H54 (cell line): ENCODE data around the gene ARMC7.
"Not testable (repeated sequence)": the region's sequence is repeated elsewhere in the genome, so short reads cannot be mapped to it uniquely, and the experiment has no call there.

Experiments
- DNase-seq: peaks from one replicate; pipeline ENCODE4 v3.0.0; 2011; ENCODE audit warnings: low spot score, mixed read lengths; ENCODE audit not compliant: insufficient read length
- FAIRE-seq: peaks from 3 replicates; lab custom pipeline; 2011; peaks lifted over from hg19 to GRCh38; lab: Jason Lieb, UNC
- POLR2A ChIP-seq: IDR thresholded peaks from 2 replicates; pipeline ENCODE4 v1.6.1; 2011; ENCODE audit warnings: low read depth, mild to moderate bottlenecking, low read length

Gene ARMC7

DNA sequence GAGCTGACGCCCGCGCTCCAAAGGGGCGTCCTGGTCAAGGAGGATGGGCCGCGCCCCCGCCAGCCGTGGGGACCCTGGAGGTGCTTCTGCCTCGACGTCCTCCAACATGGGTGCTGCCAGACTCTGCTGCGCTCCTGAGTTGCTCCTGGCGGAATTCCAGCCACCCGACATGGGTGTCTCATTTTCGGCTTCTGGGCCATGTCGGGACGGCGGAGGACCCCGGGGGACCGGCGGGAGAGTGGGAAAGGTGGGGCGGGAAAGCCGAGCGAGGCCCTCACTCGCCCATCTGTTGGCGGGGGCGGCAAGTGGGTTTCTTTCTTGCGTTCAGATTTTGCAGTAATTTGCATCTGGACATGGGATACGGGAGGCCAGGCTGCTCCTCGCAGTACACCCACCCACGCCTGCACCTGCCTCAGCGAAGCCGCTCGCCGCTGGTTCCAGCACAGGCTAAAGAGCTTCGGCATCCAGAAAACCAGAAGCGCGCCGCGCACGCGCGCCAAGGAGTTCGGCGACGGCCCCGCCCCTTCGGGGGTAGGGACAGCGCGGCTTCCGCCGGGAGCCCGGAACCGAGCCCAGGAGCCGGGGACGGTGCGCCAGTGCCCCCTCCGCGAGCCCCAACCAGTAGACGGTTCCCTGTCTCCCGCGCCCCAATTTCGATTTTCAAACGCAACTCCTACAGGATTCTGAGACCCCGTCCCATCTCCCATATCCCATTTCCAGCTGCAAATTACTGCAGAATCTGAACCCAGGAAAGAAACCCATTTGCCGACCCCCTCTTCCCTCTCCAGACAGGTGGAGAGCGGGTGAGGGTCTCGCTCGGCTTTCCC lies at the start of gene ARMC7:
TSS of gene ARMC7 (plus strand) at position 563 of the 827 bp plus-strand sequence. CDS start 320 bp downstream, outside the sequence.
- peak; percentile 98 for DNase-seq
- peak; percentile 84 for TF ChIP-seq POLR2A
- no peak for FAIRE-seq

DNA sequence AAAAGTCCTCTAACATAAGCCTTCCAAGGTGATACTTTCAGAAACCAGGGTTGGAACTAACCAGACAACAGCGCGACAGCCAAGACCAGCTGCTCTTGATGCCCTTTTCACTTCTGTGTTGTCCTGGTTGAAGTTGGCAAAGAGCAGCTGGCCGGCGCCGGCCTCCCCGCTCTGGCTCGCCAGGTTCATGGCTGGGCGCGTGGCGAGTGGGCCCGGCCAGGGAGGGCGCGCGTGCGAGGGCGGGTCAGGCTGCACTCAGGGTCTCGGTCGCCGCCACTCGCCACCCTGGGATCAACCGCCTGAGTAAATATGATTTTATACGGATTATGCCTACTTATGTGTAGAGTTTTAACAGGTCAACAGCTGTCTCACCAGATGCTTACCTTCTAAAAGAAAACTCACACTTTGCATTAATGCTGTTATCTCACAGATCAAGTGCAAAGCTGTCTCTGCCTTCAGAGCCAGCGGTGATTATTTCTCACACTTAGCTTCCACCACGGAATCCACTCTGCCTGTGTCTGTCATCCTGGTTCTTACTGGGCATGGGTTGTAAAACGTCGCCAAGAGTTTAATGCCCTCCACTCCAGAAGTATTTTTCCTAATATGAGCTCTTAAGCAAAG lies 49.2 kb upstream of the ARMC7 start:
- FAIRE-seq (no peak), DNase-seq (no peak)
- TF ChIP-seq POLR2A = no peak

DNA sequence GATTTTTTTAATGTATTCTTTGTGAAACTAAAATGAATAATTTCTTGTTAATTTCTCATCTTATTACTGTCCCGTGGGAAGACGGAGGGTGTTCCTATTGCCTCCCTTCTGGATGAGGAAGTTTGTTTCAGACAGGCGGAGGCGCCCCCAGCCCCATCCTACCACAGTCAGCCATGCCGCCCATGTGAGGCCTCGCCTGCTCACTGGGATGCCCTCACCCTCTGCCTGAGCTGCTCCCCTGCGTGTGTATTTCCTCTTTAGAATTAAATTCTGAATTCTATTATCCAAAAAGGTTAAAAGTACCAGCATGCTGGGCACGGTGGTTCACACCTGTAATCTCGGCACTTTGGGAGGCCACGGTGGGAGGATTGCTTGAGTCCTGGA lies 48.7 kb upstream of the ARMC7 start:
- TF ChIP-seq POLR2A = no peak
- no peak for FAIRE-seq
- no peak for DNase-seq

DNA sequence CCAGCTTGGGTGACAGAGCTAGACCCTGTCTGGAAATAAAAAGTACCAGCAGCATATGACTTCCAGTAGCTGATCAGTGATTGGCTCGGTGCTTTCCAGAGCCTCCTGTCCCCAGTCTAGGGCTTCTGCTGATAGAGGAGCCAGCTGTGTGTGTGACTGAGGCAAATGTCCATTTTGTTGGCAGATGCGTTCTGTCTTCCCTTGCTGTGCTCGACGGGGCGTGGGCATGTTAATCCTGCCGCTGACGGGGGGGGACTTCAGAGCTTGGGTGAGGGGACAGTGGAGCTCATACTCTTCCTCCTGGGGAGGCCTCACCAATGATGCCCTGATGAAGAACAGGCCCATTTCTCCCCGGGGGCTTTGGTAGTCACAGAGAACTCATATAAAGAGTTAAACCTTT lies 48.2 kb upstream of the ARMC7 start:
- no peak for TF ChIP-seq POLR2A
- no peak for DNase-seq
- no peak for FAIRE-seq

DNA sequence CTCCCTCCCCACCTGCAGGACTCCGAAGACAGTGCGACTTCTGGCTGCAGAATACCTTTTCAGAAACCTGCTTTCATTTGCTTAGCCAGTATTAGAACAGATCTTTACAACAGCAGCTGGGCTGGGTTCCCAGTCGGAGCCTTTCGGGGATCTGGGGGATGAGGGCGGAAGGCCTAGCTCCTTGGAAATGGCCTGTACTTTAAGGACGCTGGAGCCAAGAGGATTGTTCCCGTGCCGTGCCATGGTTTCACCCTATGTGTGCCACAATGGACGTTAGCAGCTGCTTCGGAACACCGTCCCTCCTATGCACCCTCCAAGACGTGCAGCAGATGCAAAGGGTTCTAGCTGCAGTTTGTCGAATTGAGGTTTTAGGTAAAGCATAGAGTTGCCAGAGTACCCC lies 46.6 kb upstream of the ARMC7 start:
- FAIRE-seq = no peak
- no peak for TF ChIP-seq POLR2A
- DNase-seq = no peak

DNA sequence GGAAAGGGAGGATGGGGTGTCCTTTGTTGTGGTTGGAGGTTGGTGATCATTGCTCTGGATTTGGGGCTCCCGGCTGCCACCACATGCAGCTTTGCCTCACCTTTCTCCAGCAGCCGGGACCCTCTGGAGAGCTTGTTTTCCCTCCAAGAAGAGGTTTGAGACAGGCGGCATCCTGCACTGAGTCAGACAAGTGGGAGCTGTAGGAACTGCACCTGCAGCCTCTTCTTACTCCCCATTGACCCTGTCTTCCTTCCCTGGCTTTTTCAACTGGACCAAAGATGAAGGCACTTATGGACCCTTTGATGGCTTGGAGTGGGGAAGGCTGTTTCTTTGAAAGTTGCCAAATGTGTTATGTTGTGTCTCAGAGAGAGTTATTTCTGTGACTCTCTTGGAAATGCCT lies 46.1 kb upstream of the ARMC7 start:
- FAIRE-seq (no peak), DNase-seq (no peak)
- TF ChIP-seq POLR2A = no peak

DNA sequence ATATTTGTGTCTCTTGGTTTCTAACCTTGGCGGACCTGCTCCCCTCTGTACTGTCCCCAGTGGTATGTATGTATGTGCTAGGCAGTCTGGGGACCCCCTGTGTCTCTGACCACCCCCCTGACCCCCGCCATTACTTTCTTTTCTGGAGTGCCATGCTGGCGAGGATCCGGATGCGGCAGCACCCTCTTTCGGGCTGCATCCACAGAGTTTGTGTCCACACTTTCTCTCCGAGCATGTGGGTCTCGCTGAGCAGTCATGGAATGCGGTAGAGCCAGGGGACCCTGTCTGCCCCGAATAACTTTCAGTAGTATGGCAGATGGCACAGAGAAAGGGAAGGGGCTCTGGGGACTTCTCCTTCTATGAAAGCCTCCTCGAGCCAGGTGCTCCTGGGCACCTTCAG lies 45.7 kb upstream of the ARMC7 start:
- DNase-seq (no peak), FAIRE-seq (no peak)
- TF ChIP-seq POLR2A = no peak

DNA sequence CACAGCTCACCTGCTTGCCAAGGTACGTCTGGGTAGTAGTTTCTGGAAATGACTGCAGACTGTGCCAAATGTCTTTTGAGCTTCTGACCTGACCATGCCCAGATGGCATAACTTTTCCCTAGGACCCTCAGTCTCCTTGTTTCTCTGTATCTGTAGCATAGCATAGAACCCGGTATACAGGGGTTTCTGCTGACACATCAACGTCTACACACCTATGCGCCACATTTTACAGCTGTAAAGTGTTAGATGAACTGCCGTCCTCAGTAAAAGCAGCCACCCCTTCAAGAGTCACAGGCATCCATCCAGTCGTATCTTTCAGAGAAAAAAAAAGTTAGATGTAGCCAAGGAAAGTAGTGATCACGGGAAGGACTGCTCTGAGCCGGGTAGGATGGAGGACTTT lies 45.3 kb upstream of the ARMC7 start:
- DNase-seq = no peak
- FAIRE-seq = no peak

DNA sequence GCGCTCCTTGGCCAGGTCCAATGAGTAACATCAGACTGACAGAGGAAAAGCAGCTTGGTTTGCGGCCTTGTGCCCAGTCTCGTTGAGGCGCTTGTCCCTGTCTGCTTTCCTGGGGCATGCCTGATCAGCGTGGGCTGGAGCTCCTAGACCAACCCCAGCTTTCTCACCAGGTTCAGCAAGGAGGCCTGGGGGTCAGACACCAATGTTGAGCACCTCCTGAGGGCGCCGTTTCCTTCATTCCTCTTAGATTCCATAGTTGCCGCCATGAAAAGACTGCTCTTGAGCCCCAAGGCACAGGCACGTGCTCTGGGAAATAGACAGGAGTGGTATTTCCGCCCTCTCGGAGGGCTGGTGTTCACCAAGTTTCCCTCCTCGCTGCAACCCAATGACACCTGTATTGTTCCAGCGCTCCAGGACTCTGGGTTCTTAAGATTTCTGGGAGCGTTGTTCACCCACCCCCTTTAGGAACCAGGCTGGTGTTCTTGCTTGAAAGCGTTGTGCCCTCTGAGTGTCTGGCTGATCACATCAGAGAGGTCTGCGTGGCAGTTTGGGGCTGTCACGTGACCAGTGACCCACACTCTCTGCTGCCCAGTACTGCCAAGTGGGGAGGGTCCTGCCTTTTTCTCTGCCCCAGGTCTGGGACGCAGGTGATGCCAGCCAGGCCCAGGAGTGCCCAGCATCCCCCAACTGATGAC lies 44.8 kb upstream of the ARMC7 start:
- DNase-seq = no peak
- no peak for TF ChIP-seq POLR2A
- FAIRE-seq = no peak

More for the DNA sequence above, 45.3 kb upstream of the ARMC7 start:
- no peak for TF ChIP-seq POLR2A

DNA sequence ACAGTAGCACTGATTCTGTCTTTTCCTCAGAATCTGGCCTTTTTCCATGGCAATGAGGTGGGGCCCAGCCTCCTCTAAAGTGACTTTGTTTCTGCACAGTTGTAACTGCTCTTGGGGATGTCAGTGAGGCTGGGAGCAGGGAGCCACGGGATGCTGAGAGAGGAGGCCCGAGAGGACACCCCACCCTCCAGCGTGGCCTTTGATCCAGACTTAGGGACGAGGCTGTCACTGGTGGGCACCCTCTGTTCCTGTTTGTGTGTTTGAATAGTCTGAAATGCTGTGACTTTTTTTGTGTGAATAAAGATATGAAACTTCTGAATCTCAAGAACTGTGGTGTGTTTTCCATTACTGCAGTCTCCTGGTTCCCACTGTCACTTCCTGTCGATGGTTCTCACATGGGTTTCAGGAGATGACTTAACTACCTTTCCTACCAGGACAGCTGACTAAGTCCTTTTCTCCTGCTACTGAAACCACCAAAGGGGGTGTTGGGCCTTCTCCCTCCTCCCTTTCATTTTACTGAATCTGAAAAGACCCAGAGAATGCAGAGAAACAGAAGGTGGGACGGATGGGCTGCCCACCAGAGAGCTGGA lies 44.1 kb upstream of the ARMC7 start:
- FAIRE-seq (no peak), DNase-seq (peak; percentile 72)
- no peak for TF ChIP-seq POLR2A

DNA sequence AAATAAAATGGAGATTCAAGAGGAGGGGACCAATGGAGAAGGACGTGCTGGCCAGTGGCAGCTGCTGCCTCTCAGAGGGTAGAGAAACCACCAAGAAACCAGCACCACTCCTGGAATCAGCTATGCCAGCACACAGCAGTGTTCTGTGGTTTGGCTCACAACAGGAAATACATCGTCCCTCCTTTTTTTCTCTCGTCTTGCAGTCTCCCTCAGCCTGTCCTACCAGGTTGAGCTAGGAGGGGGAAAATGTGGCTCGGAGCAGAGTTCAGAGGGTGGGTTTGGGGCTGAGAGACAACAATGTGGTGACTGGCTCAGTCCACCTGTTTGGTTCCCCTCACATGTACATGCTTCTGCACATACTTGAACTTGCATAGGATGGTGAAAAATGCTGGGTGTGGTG lies 41.9 kb upstream of the ARMC7 start:
- peak; percentile 84 for DNase-seq
- FAIRE-seq = no peak

DNA sequence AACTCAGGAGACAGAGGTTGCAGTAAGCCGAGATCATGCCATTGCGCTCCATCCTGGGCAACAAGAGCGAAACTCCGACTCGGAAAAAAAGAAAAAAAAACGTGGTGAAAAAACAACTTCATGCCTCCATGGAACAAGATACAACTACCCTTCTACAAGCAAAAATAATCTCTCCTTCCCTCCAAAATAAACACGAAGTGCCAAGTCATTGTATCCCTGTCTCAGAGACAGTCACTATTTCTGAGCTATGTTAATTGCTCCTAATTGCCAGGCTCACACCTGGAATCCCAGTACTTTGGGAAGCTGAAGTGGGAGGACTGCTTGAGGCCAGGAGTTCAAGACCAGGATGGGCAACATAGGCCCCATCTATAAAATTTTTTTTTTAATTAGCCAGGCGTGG lies 41.0 kb upstream of the ARMC7 start:
- no peak for DNase-seq
- FAIRE-seq = no peak
- no peak for TF ChIP-seq POLR2A

More for the DNA sequence above, 41.9 kb upstream of the ARMC7 start:
- TF ChIP-seq POLR2A = no peak

DNA sequence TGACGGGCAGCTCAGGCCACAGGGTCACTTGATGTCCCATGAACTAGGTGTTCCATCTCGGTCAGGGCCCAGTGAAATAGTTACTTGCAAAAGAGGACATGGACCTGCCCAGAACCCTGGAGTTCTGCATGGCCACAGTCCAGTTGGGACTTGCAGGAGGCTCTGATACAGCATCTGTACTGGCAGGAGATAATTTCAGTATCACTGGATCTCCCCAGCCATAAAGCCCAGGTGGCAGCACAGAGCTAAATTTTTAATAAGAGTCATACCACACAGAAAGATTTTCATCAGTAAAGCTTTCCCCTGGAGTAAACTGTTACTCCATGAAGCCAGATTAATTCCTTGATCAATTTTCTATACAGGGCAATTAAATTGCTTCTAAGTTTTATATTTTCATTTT lies 40.0 kb upstream of the ARMC7 start:
- DNase-seq (peak; percentile 61), FAIRE-seq (no peak)
- TF ChIP-seq POLR2A = no peak

DNA sequence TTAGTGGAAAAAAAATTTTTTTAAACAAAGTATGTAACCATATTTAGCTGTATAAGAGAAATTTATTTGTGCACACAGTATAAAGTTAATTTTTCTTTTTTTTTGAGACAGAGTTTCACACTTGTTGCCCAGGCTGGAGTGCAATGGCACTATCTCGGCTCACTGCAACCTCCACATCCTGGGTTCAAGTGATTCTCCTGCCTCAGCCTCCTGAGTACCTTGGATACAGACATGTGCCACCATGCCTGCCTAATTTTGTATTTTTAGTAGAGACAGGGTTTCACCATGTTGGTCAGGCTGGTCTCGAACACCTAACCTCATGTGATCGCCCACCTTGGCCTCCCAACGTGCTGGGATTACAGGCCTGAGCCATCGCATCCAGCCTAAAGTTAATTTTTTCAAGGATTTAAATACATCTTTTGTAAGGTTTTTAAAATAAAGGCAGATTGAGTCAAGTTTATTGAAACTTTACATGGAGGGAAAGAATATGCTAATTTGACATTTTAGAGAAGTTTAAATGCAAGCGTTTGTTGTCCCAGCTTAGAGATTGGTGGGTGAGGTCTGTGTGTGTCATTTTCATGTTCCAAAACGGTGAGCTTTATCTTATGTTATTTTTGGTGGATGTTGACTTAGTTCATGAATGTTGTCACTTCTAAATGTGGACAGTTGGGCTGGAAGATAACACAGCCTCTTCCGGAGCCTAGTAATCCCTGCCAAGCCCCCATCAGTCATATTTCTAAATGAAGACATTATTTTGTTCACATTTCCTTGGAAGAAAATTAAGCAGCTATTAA lies 38.1 kb upstream of the ARMC7 start:
- DNase-seq, FAIRE-seq: not testable (repeated sequence)

DNA sequence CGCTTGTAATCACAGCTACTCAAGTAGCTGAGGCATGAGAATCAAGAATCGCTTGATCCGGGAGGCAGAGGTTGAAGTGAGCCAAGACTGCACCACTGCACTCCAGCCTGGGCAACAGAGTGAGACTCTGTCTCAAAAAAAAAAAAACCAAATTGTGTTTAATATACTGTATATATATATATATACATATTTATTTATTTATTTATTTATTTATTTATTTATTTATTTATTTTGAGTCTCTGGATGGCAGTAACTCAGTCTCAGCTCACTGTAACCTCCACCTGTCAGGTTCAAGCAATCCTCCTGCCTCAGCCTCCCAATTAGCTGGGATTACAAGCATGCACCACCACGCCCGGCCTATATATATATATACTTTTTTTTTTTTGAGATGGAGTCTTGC lies 36.9 kb upstream of the ARMC7 start:
- DNase-seq, FAIRE-seq: not testable (repeated sequence)
